Chondrocyte (in vitro differentiated cells): Measurements from ENCODE around the gene WWC1. TPM values are rescaled to one million over a fixed set of nuclear protein-coding genes. Genes with fewer than 3 reads are reported as not detected.
A peak's percentile ranks its signal among the peaks of the same experiment; 100 is the strongest.

Source experiments
- DNase-seq: peaks from one replicate; pipeline ENCODE4 v3.0.0; 2021; ENCODE audit warnings: mixed read lengths, low spot score
- H3K27ac Mint-ChIP-seq: one replicate; pipeline ENCODE4 v1.8.0; 2021; ENCODE audit warnings: mild to moderate bottlenecking, moderate library complexity, mixed read lengths; ENCODE audit not compliant: unreplicated experiment
- H3K27me3 Mint-ChIP-seq: 2 replicates; pipeline ENCODE4 v1.8.0; 2021; ENCODE audit warnings: low read depth, mixed read lengths
- H3K36me3 Mint-ChIP-seq: 2 replicates; pipeline ENCODE4 v1.8.0; 2021; ENCODE audit warnings: low read depth, mixed read lengths
- H3K4me1 Mint-ChIP-seq: 2 replicates; pipeline ENCODE4 v1.8.0; 2021; ENCODE audit warnings: low read depth, mild to moderate bottlenecking, mixed read lengths
- H3K4me3 Mint-ChIP-seq: one replicate; pipeline ENCODE4 v1.8.0; 2021; ENCODE audit warnings: mild to moderate bottlenecking, moderate library complexity, mixed read lengths; ENCODE audit not compliant: unreplicated experiment
- H3K9me3 Mint-ChIP-seq: 2 replicates; pipeline ENCODE4 v1.8.0; 2021; ENCODE audit warnings: low read depth, mixed read lengths
- CTCF ChIP-seq: fragments of 200-600 bp; sonication (generic); IDR thresholded peaks from 2 replicates; pipeline ENCODE4 v1.5.0; 2021; ENCODE audit warnings: antibody characterized with exemption, mild to moderate bottlenecking, moderate library complexity
- total RNA-seq: library from RNA; stranded (reverse); gene quantifications from 3 replicates; pipeline ENCODE4 v1.2.1, GENCODE V29; 2021

The WWC1 gene
- total RNA-seq, 1 donor from 2014 or later, result 2.1 TPM

- DNase-seq, result no peak
- Mint-ChIP-seq H3K4me1 (peaks cover 24% of the 10 kb centered on the region), H3K4me3 (no peak overlapping the region), H3K9me3 (no peaks in the 10 kb centered on the region), H3K27ac (no peak overlapping the region), H3K36me3 (peaks cover 1% of the 10 kb centered on the region), H3K27me3 (peaks cover 1% of the 10 kb centered on the region)
- TF ChIP-seq CTCF, result no peak
Observed at GRCh38 chr5:168401880-168402279, 110.4 kb downstream of the WWC1 start.

- DNase-seq, result no peak
- Mint-ChIP-seq H3K4me1 (peaks cover 38% of the 10 kb centered on the region), H3K36me3 (peaks cover 1% of the 10 kb centered on the region), H3K9me3 (no peaks in the 10 kb centered on the region), H3K4me3 (peak overlapping the region; percentile 6), H3K27me3 (peaks cover 1% of the 10 kb centered on the region), H3K27ac (peak overlapping the region; percentile 92)
- peak; percentile 37 for TF ChIP-seq CTCF
Observed at GRCh38 chr5:168404365-168404764, 112.9 kb downstream of the WWC1 start.

GRCh38 chr5:168407211-168407610, 115.8 kb downstream of the WWC1 start:
- TF ChIP-seq CTCF, result no peak
- DNase-seq, result no peak
- H3K36me3 Mint-ChIP-seq, result peaks cover 1% of the 10 kb centered on the region

GRCh38 chr5:168408561-168409305, 117.3 kb downstream of the WWC1 start:
- Mint-ChIP-seq H3K9me3 (no peaks in the 10 kb centered on the region), H3K27ac (no peak overlapping the region), H3K4me3 (no peak overlapping the region), H3K4me1 (peaks cover 52% of the 10 kb centered on the region), H3K27me3 (no peaks in the 10 kb centered on the region), H3K36me3 (peaks cover 1% of the 10 kb centered on the region)
- TF ChIP-seq CTCF, result no peak
- DNase-seq, result no peak

More at GRCh38 chr5:168407211-168407610, 115.8 kb downstream of the WWC1 start:
- H3K27me3 Mint-ChIP-seq, result no peaks in the 10 kb centered on the region
- no peaks in the 10 kb centered on the region for H3K9me3 Mint-ChIP-seq
- no peak overlapping the region for H3K4me3 Mint-ChIP-seq
- H3K4me1 Mint-ChIP-seq, result peaks cover 59% of the 10 kb centered on the region
- no peak overlapping the region for H3K27ac Mint-ChIP-seq

GRCh38 chr5:168409591-168410458, 118.4 kb downstream of the WWC1 start:
- peak overlapping the region; percentile 73 for H3K27ac Mint-ChIP-seq
- H3K9me3 Mint-ChIP-seq, result no peaks in the 10 kb centered on the region
- H3K27me3 Mint-ChIP-seq, result no peaks in the 10 kb centered on the region
- H3K4me3 Mint-ChIP-seq, result peak overlapping the region; percentile 1
- H3K36me3 Mint-ChIP-seq, result no peaks in the 10 kb centered on the region
- DNase-seq, result no peak
- TF ChIP-seq CTCF, result no peak
- H3K4me1 Mint-ChIP-seq, result peaks cover 41% of the 10 kb centered on the region
